WTC11 (cell line): ENCODE results near the gene SERINC4.
"Not testable (repeated sequence)": the region's sequence is repeated elsewhere in the genome, so short reads cannot be mapped to it uniquely, and the experiment has no call there.

Experiments
- ESRRA ChIP-seq: sonication (generic); formaldehyde crosslinking; IDR thresholded peaks from 2 replicates; pipeline ENCODE4 v1.8.1; 2022; ENCODE audit warnings: mild to moderate bottlenecking, missing genetic modification reagents, borderline replicate concordance
- KAT7 ChIP-seq: sonication (generic); formaldehyde crosslinking; IDR thresholded peaks from 2 replicates; pipeline ENCODE4 v1.8.1; 2023; ENCODE audit warnings: missing genetic modification reagents, mild to moderate bottlenecking, borderline replicate concordance
- ZNF138 ChIP-seq: sonication (generic); formaldehyde crosslinking; conservative IDR thresholded peaks from 2 replicates; pipeline ENCODE4 v1.8.1; 2022; ENCODE audit warnings: mild to moderate bottlenecking, moderate library complexity, missing genetic modification reagents
- ZNF396 ChIP-seq: fragments of 250-450 bp; sonication (Bioruptor Pico); IDR thresholded peaks from 2 replicates; pipeline ENCODE4 v1.8.0; 2021; ENCODE audit warnings: mild to moderate bottlenecking, moderate library complexity, borderline replicate concordance
- TF ChIP-seq, protein P1 (sequence below): fragments of 200-600 bp; IDR thresholded peaks from 2 replicates; pipeline ENCODE4 v1.8.0; 2022; ENCODE audit warnings: antibody characterized with exemption
- TF ChIP-seq, protein P2 (sequence below): sonication (generic); formaldehyde crosslinking; IDR thresholded peaks from 2 replicates; pipeline ENCODE4 v1.8.0; 2022; ENCODE audit warnings: mild to moderate bottlenecking, missing genetic modification reagents
- TF ChIP-seq, protein P3 (sequence below): sonication (generic); formaldehyde crosslinking; IDR thresholded peaks from 2 replicates; pipeline ENCODE4 v1.8.0; 2022; ENCODE audit warnings: mild to moderate bottlenecking, missing genetic modification reagents
- TF ChIP-seq, protein P4 (sequence below): sonication (generic); formaldehyde crosslinking; IDR thresholded peaks from 2 replicates; pipeline ENCODE4 v1.8.0; 2022; ENCODE audit warnings: mild to moderate bottlenecking, missing genetic modification reagents

DNA sequence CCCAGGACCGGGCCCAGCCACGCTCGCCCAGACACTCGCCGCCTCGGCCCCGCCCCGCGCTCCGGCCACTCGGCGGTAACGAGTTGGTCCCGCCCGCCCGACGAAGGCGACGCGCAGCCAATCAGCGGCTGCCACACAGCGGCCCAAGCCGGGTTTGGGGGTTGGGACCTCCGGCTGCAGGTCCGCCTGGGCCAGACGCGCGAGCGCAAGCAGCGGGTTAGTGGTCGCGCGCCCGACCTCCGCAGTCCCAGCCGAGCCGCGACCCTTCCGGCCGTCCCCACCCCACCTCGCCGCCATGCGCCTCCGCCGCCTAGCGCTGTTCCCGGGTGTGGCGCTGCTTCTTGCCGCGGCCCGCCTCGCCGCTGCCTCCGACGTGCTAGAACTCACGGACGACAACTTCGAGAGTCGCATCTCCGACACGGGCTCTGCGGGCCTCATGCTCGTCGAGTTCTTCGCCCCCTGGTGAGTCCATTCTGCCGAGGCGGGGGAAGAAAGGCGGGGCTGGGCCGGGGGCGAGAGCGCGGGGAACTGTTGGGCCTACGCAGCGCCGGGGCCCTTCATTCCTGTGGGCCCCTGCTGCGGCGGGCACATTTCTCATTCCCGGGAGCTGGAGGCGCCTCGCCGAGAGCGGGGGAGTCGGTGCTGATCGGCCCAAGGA lies 53.6 kb downstream of the SERINC4 start, which contains the start of gene PDIA3:
- 0 out of 2 replicates have a peak, but pooled peaks have one; percentile 4 for TF ChIP-seq ZNF138 (CRISPR knock-in tag)
- peak; percentile 95 for TF ChIP-seq KAT7 (CRISPR knock-in tag)
- TF ChIP-seq, protein P1, sequence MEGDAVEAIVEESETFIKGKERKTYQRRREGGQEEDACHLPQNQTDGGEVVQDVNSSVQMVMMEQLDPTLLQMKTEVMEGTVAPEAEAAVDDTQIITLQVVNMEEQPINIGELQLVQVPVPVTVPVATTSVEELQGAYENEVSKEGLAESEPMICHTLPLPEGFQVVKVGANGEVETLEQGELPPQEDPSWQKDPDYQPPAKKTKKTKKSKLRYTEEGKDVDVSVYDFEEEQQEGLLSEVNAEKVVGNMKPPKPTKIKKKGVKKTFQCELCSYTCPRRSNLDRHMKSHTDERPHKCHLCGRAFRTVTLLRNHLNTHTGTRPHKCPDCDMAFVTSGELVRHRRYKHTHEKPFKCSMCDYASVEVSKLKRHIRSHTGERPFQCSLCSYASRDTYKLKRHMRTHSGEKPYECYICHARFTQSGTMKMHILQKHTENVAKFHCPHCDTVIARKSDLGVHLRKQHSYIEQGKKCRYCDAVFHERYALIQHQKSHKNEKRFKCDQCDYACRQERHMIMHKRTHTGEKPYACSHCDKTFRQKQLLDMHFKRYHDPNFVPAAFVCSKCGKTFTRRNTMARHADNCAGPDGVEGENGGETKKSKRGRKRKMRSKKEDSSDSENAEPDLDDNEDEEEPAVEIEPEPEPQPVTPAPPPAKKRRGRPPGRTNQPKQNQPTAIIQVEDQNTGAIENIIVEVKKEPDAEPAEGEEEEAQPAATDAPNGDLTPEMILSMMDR: not testable (repeated sequence)
- TF ChIP-seq, protein P2, sequence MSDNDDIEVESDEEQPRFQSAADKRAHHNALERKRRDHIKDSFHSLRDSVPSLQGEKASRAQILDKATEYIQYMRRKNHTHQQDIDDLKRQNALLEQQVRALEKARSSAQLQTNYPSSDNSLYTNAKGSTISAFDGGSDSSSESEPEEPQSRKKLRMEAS: peak; percentile 92
- not testable (repeated sequence) for TF ChIP-seq ZNF396; ESRRA (CRISPR knock-in tag)
- TF ChIP-seq, protein P3, sequence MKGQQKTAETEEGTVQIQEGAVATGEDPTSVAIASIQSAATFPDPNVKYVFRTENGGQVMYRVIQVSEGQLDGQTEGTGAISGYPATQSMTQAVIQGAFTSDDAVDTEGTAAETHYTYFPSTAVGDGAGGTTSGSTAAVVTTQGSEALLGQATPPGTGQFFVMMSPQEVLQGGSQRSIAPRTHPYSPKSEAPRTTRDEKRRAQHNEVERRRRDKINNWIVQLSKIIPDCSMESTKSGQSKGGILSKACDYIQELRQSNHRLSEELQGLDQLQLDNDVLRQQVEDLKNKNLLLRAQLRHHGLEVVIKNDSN (CRISPR knock-in tag): not testable (repeated sequence)
- TF ChIP-seq, protein P4, sequence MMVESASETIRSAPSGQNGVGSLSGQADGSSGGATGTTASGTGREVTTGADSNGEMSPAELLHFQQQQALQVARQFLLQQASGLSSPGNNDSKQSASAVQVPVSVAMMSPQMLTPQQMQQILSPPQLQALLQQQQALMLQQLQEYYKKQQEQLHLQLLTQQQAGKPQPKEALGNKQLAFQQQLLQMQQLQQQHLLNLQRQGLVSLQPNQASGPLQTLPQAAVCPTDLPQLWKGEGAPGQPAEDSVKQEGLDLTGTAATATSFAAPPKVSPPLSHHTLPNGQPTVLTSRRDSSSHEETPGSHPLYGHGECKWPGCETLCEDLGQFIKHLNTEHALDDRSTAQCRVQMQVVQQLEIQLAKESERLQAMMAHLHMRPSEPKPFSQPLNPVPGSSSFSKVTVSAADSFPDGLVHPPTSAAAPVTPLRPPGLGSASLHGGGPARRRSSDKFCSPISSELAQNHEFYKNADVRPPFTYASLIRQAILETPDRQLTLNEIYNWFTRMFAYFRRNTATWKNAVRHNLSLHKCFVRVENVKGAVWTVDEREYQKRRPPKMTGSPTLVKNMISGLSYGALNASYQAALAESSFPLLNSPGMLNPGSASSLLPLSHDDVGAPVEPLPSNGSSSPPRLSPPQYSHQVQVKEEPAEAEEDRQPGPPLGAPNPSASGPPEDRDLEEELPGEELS (CRISPR knock-in tag): peak; percentile 81
